Measurements from ENCODE around the gene PLSCR3. TPM values are rescaled to one million over a fixed set of nuclear protein-coding genes. Genes with fewer than 3 reads are reported as not detected.
A peak's percentile ranks its signal among the peaks of the same experiment; 100 is the strongest.

PLSCR3 gene
- total RNA-seq, 2 donors from 2014 or later, result 11.0 to 12.0 TPM

- Histone ChIP-seq H3K27ac (no peak overlapping the region), H3K36me3 (no peaks in the 10 kb centered on the region), H3K9ac (ENCODE audit: low read depth in 2 of 2, low read length in 2 of 2) (no peak overlapping the region), H3K27me3 (peaks cover 8% of the 10 kb centered on the region), H3K9me3 (no peaks in the 10 kb centered on the region), H3K4me3 (peak overlapping the region; percentile 5), H3K4me1 (no peaks in the 10 kb centered on the region)
- intact Hi-C loops (cut with DNase I), result no loop called here
- DNase-seq, result no peak
- no peak for TF ChIP-seq CTCF (IDR thresholded peaks at IDR 0.05)
Observed at GRCh38 chr17:7408252-7408727, 14.0 kb upstream of the PLSCR3 start.

GRCh38 chr17:7407485-7408251 lies 13.3 kb upstream of the PLSCR3 start, which contains the start of gene NLGN2:
Gene NLGN2 (plus strand): TSS chr17:7407845. CDS start chr17:7408256, 411 bp downstream.
- intact Hi-C loops (cut with DNase I), result no loop called here
- Histone ChIP-seq H3K27ac (no peak within 1 kb of the TSS), H3K4me1 (peaks cover 4% of the 10 kb centered on the region), H3K9me3 (no peaks in the 10 kb centered on the region), H3K36me3 (no peaks in the 10 kb centered on the region), H3K9ac (ENCODE audit: low read depth in 2 of 2, low read length in 2 of 2) (no peak within 1 kb of the TSS), H3K27me3 (peaks cover 8% of the 10 kb centered on the region), H3K4me3 (peak within 1 kb of the TSS; percentile 5)
- no peak for DNase-seq
- TF ChIP-seq CTCF (IDR thresholded peaks at IDR 0.05), result no peak

- H3K9me3 ChIP-seq, result no peaks in the 10 kb centered on the region
- no peak for TF ChIP-seq CTCF (IDR thresholded peaks at IDR 0.05)
- H3K9ac ChIP-seq (ENCODE audit: low read depth in 2 of 2, low read length in 2 of 2), result no peak overlapping the region
- no peak overlapping the region for H3K27ac ChIP-seq
- no peak overlapping the region for H3K4me3 ChIP-seq
- H3K27me3 ChIP-seq, result peaks cover 8% of the 10 kb centered on the region
- no peak for DNase-seq
- H3K4me1 ChIP-seq, result peaks cover 5% of the 10 kb centered on the region
- intact Hi-C loops (cut with DNase I), result no loop called here
- no peaks in the 10 kb centered on the region for H3K36me3 ChIP-seq
Observed at GRCh38 chr17:7407082-7407481, 12.8 kb upstream of the PLSCR3 start.

- no peaks in the 10 kb centered on the region for H3K36me3 ChIP-seq
- no peaks in the 10 kb centered on the region for H3K9me3 ChIP-seq
- peak overlapping the region in 1 of 2 donors; percentile 35 for H3K9ac ChIP-seq (ENCODE audit: low read depth in 2 of 2, low read length in 2 of 2)
- intact Hi-C loops (cut with DNase I), result no loop called here
- DNase-seq, result no peak
- H3K27me3 ChIP-seq, result peaks cover 8% of the 10 kb centered on the region
- no peak for TF ChIP-seq CTCF (IDR thresholded peaks at IDR 0.05)
- H3K27ac ChIP-seq, result no peak overlapping the region
- H3K4me1 ChIP-seq, result peaks cover 5% of the 10 kb centered on the region
- H3K4me3 ChIP-seq, result no peak overlapping the region
Observed at GRCh38 chr17:7406235-7406825, 12.0 kb upstream of the PLSCR3 start.

GRCh38 chr17:7405350-7406234 lies 11.3 kb upstream of the PLSCR3 start:
- Histone ChIP-seq H3K9ac (ENCODE audit: low read depth in 2 of 2, low read length in 2 of 2) (peak overlapping the region; percentile 32 to 69), H3K4me1 (peaks cover 5% of the 10 kb centered on the region), H3K4me3 (peak overlapping the region; percentile 44), H3K27ac (peak overlapping the region; percentile 55), H3K9me3 (no peaks in the 10 kb centered on the region), H3K36me3 (no peaks in the 10 kb centered on the region), H3K27me3 (peaks cover 8% of the 10 kb centered on the region)
- TF ChIP-seq CTCF (IDR thresholded peaks at IDR 0.05), result no peak
- intact Hi-C loops (cut with DNase I), result no loop called here
- DNase-seq, result no peak

All from colonic mucosa (tissue), 4 donors.